SK-N-MC (cell line): ENCODE results near the gene TXN2.
"Not testable (repeated sequence)": the region's sequence is repeated elsewhere in the genome, so short reads cannot be mapped to it uniquely, and the experiment has no call there.

Experiments used
- EZH2 ChIP-seq: fragments of 200-600 bp; sonication (generic); IDR thresholded peaks from one replicate; pipeline ENCODE4 v1.6.1; 2017; ENCODE audit warnings: antibody characterized with exemption
- FOXP2 ChIP-seq: optimal IDR thresholded peaks from 2 replicates; pipeline ENCODE3; 2011; ENCODE audit warnings: mild to moderate bottlenecking, moderate library complexity; ENCODE audit not compliant: insufficient read depth; ENCODE audit errors: extremely low read length, control extremely low read depth
- POLR2AphosphoS5 ChIP-seq: IDR thresholded peaks from 2 replicates; pipeline ENCODE4 v1.6.1; 2012; ENCODE audit warnings: mild to moderate bottlenecking, low read depth, low read length, borderline replicate concordance

DNA sequence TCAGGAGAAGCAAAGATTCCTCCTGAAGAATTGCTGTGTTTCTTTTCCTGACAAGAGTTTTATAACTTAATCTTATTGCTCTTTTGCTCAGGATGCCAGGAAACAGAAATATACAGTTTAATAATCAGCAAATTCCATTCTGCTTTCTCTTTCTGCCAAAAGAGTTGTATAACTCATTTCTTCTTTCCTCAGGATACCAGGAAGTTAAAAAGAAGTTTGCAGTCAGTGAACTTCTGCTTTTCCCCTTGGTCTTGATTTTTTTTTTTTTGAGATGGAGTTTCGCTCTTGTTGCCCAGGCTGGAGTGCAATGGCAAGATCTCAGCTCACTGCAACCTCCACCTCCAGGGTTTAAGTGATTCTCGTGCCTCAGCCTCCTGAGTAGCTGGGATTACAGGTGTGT is 38.5 kb upstream of the TXN2 start:
- TF ChIP-seq EZH2, POLR2AphosphoS5, FOXP2: not testable (repeated sequence)
